Tibial nerve (tissue), 4 donors: Measurements from ENCODE around the gene ADAMTS18.

Experiments used
- CTCF ChIP-seq, 5 experiments: fragments of 200-600 bp in 3 of 5; fragments of 450-650 bp in 2 of 5; sonication (generic) in 3 of 5; IDR thresholded peaks; one replicate each; pipeline ENCODE4 v1.5.1; 2016 to 2019; ENCODE audit warnings: antibody characterized with exemption in 5 of 5, mild to moderate bottlenecking in 3 of 5, moderate library complexity in 2 of 5
- EP300 ChIP-seq, 2 donors: sonication (generic); formaldehyde crosslinking; IDR thresholded peaks; one replicate each; pipeline ENCODE4 v1.6.1; 2017; ENCODE audit warnings: antibody characterized with exemption in 2 of 2, mild to moderate bottlenecking in 1 of 2
- POLR2A ChIP-seq, 2 donors: fragments of 450-650 bp; IDR thresholded peaks; one replicate each; pipeline ENCODE4 v1.6.1; 2017; ENCODE audit warnings: antibody characterized with exemption in 2 of 2, mild to moderate bottlenecking in 2 of 2, moderate library complexity in 2 of 2

GRCh38 chr16:77374384-77374783 is 60.5 kb downstream of the ADAMTS18 start:
- TF ChIP-seq POLR2A (IDR thresholded peaks at IDR 0.05): no peak
- TF ChIP-seq CTCF (IDR thresholded peaks at IDR 0.05): no peak
- TF ChIP-seq EP300 (IDR thresholded peaks at IDR 0.05): no peak
